Calu3 (cell line): ENCODE measurements around the gene KRTAP20-2. TPM values are rescaled to one million over a fixed set of nuclear protein-coding genes. Genes with fewer than 3 reads are reported as not detected.

Experiments
- Bru-seq: library from RNA; stranded (reverse); fragments of 400-500 nt; gene quantifications from one replicate; lab custom pipeline; 2021; lab: Mats Ljungman, UMichigan
- BruChase-seq, 2 experiments: library from RNA; stranded (reverse); fragments of 400-500 nt; gene quantifications; one replicate each; lab custom pipeline; 2021; lab: Mats Ljungman, UMichigan
- BruUV-seq: library from RNA; stranded (reverse); fragments of 400-500 nt; replicated peaks from 2 replicates; lab custom pipeline; 2021; lab: Mats Ljungman, UMichigan
- CTCF ChIA-PET: fragments of 300-600 bp; sonication (Branson Sonifier 250); formaldehyde crosslinking; loops from one replicate; lab custom pipeline; 2022; ENCODE audit warnings: antibody characterized with exemption; lab: Charles Lee
- DNase-seq: peaks from one replicate; pipeline ENCODE4 v3.0.0; 2022
- H3K27ac Mint-ChIP-seq: one replicate; pipeline ENCODE4 v1.8.0; 2022; ENCODE audit warnings: mixed read lengths; ENCODE audit not compliant: unreplicated experiment
- H3K27me3 Mint-ChIP-seq: one replicate; pipeline ENCODE4 v1.8.0; 2022; ENCODE audit warnings: mixed read lengths; ENCODE audit not compliant: unreplicated experiment
- H3K36me3 Mint-ChIP-seq: one replicate; pipeline ENCODE4 v1.8.0; 2022; ENCODE audit warnings: mild to moderate bottlenecking, moderate library complexity, mixed read lengths; ENCODE audit not compliant: insufficient read depth, unreplicated experiment
- H3K4me1 Mint-ChIP-seq: one replicate; pipeline ENCODE4 v1.8.0; 2022; ENCODE audit warnings: mild to moderate bottlenecking, low read depth, mixed read lengths; ENCODE audit not compliant: unreplicated experiment
- H3K4me3 Mint-ChIP-seq: one replicate; pipeline ENCODE4 v1.8.0; 2022; ENCODE audit warnings: mild to moderate bottlenecking, low read depth, moderate library complexity, mixed read lengths; ENCODE audit not compliant: unreplicated experiment
- H3K9me3 Mint-ChIP-seq: one replicate; pipeline ENCODE4 v1.8.0; 2022; ENCODE audit warnings: low read depth, mixed read lengths; ENCODE audit not compliant: unreplicated experiment
- CTCF ChIP-seq: fragments of 200-600 bp; IDR thresholded peaks from one replicate; pipeline ENCODE4 v1.8.0; 2022; ENCODE audit warnings: antibody characterized with exemption; ENCODE audit not compliant: unreplicated experiment
- intact Hi-C: fragments of 100-400 bp; cut with micrococcal nuclease; formaldehyde crosslinking; loops from one replicate; pipeline ENCODE4 v1.10.0; 2022; ENCODE audit not compliant: unreplicated experiment
- long read RNA-seq: library from polyadenylated mRNA; stranded (forward); transcript quantifications from one replicate; pipeline ENCODE4 v2.0.0, GENCODE V29; 2022
- total RNA-seq: library from RNA; stranded (reverse); gene quantifications from 2 replicates; pipeline ENCODE4 v1.2.3, GENCODE V29; 2022

Gene KRTAP20-2
- total RNA-seq (not detected in 2 replicates), Bru-seq, nascent RNA (not detected), BruChase-seq, experiment 1, labeled RNA remaining after a 6-hour chase (not detected), BruChase-seq, experiment 2, labeled RNA remaining after a 2-hour chase (not detected)
- long read RNA-seq: 0 reads

GRCh38 chr21:30634906-30635305 lies at the start of gene KRTAP20-2:
Gene KRTAP20-2 (plus strand): TSS chr21:30635206. CDS start chr21:30635264, 58 bp downstream.
- intact Hi-C loops: no loop called here

DNA sequence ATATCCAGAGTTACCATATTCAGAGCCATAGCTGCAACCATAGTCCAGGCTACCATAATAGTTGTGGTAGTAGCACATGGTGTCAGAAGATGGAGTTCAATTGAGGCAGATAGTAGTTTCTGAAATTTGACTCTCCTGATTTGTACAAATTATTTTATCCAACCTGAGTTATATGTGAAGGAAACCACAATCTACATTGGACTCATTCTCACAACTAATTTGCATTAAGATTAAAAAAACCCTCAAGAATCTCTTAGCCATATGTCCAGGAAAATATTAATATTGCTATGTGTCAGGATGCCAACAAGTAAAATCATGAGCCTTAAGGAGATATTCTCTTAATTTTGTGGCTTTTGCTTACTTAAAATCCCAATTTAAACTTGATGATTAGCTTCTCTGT lies 44.7 kb upstream of the KRTAP20-2 start, which contains the start of gene KRTAP22-2:
Gene KRTAP22-2 (minus strand): TSS at position 101 of the 400 bp plus-strand sequence.
- H3K4me1 Mint-ChIP-seq: no peaks in the 10 kb centered on the region
- intact Hi-C loops: no loop called here
- no peak for DNase-seq
- H3K4me3 Mint-ChIP-seq: no peak within 1 kb of the TSS
- no TSS peak for BruUV-seq
- CTCF ChIA-PET: no interaction called here
- TF ChIP-seq CTCF: no peak
- peaks cover 4% of the 10 kb centered on the region for H3K9me3 Mint-ChIP-seq
- no peak within 1 kb of the TSS for H3K27ac Mint-ChIP-seq
- H3K27me3 Mint-ChIP-seq: no peaks in the 10 kb centered on the region
- H3K36me3 Mint-ChIP-seq: no peaks in the 10 kb centered on the region

More at GRCh38 chr21:30634906-30635305, at the start of gene KRTAP20-2:
- Mint-ChIP-seq H3K9me3 (peaks cover 14% of the 10 kb centered on the region), H3K4me3 (no peak within 1 kb of the TSS), H3K27ac (no peak within 1 kb of the TSS), H3K4me1 (no peaks in the 10 kb centered on the region), H3K27me3 (no peaks in the 10 kb centered on the region), H3K36me3 (no peaks in the 10 kb centered on the region)
- no TSS peak for BruUV-seq
- no peak for TF ChIP-seq CTCF
- no peak for DNase-seq
- CTCF ChIA-PET: no interaction called here

GRCh38 chr21:30592140-30592539 lies 42.9 kb upstream of the KRTAP20-2 start, which contains the start of gene KRTAP6-3:
Gene KRTAP6-3 (plus strand): TSS chr21:30592440. CDS start chr21:30592446, 6 bp downstream.
- CTCF ChIA-PET: no interaction called here
- H3K9me3 Mint-ChIP-seq: peaks cover 4% of the 10 kb centered on the region
- H3K4me1 Mint-ChIP-seq: no peaks in the 10 kb centered on the region
- DNase-seq: no peak
- H3K27ac Mint-ChIP-seq: no peak within 1 kb of the TSS
- no peak for TF ChIP-seq CTCF
- no peaks in the 10 kb centered on the region for H3K36me3 Mint-ChIP-seq
- no peaks in the 10 kb centered on the region for H3K27me3 Mint-ChIP-seq
- no peak within 1 kb of the TSS for H3K4me3 Mint-ChIP-seq
- intact Hi-C loops: no loop called here
- BruUV-seq: no TSS peak

- no peak for DNase-seq
- TF ChIP-seq CTCF: no peak
- Mint-ChIP-seq H3K27me3 (no peaks in the 10 kb centered on the region), H3K27ac (no peak within 1 kb of the TSS), H3K4me3 (no peak within 1 kb of the TSS), H3K4me1 (no peaks in the 10 kb centered on the region), H3K9me3 (peaks cover 13% of the 10 kb centered on the region), H3K36me3 (no peaks in the 10 kb centered on the region)
- CTCF ChIA-PET: no interaction called here
- BruUV-seq: no TSS peak
- intact Hi-C loops: no loop called here
Observed at GRCh38 chr21:30598802-30599201, 36.2 kb upstream of the KRTAP20-2 start, which contains the start of gene KRTAP6-2. Gene KRTAP6-2 (minus strand): TSS chr21:30598902. CDS start chr21:30598874, 28 bp downstream.
